Dermis lymphatic vessel endothelial cell (primary cell): ENCODE data around the gene EPHB1. TPM values are rescaled to one million over a fixed set of nuclear protein-coding genes. Genes with fewer than 3 reads are reported as not detected.

Source experiments
- total RNA-seq: library from RNA; depleted of rRNA; stranded (reverse); fragments of >200 nt; gene quantifications from 2 replicates; pipeline ENCODE4 v1.2.1, GENCODE V29; 2014

The EPHB1 gene
- 1.6 and 2.1 TPM in 2 replicates for total RNA-seq

GRCh38 chr3:134794950-134795745 lies at the start of gene EPHB1:
Gene EPHB1, plus strand, starts transcription at chr3:134795260.

Other genes starting within 250 kb of the EPHB1 start
- not detected in 2 replicates for gene KY, start 144.2 kb upstream of the EPHB1 start, total RNA-seq